HG02852 (cell line): ENCODE data around the gene ARTN.

ENCODE experiments used
- ATAC-seq: cut with Tn5 transposase; IDR thresholded peaks from one replicate; pipeline ENCODE4 v1.9.1; 2021; ENCODE audit warnings: mild to moderate bottlenecking, moderate library complexity; ENCODE audit not compliant: unreplicated experiment

The ARTN gene

GRCh38 chr1:43933386-43934100 lies at the start of gene ARTN:
TSS of gene ARTN (plus strand) at chr1:43933801. CDS start at chr1:43935657, 1,856 bp downstream.
- ATAC-seq, result no peak

GRCh38 chr1:43885279-43885801 lies 48.3 kb upstream of the ARTN start:
- ATAC-seq, result no peak

- no peak for ATAC-seq
These were observed 45.9 kb upstream of the ARTN start for GRCh38 chr1:43887748-43888147.

GRCh38 chr1:43890815-43891214 lies 42.8 kb upstream of the ARTN start:
- no peak for ATAC-seq

GRCh38 chr1:43893006-43893405 lies 40.6 kb upstream of the ARTN start:
- no peak for ATAC-seq

GRCh38 chr1:43898981-43899380 lies 34.6 kb upstream of the ARTN start:
- ATAC-seq, result no peak

- ATAC-seq, result no peak
These were observed 33.2 kb upstream of the ARTN start for GRCh38 chr1:43900386-43900785.

GRCh38 chr1:43901196-43901961 lies 32.2 kb upstream of the ARTN start:
- ATAC-seq, result no peak

GRCh38 chr1:43902058-43902831 lies 31.4 kb upstream of the ARTN start:
- ATAC-seq, result no peak

- no peak for ATAC-seq
These were observed 28.7 kb upstream of the ARTN start for GRCh38 chr1:43904660-43905551.

GRCh38 chr1:43908226-43908625 lies 25.4 kb upstream of the ARTN start:
- ATAC-seq, result no peak

- no peak for ATAC-seq
These were observed 24.7 kb upstream of the ARTN start for GRCh38 chr1:43908858-43909257.

- no peak for ATAC-seq
These were observed 23.3 kb upstream of the ARTN start for GRCh38 chr1:43910343-43910742.

GRCh38 chr1:43912607-43913006 lies 21.0 kb upstream of the ARTN start:
- no peak for ATAC-seq

- no peak for ATAC-seq
These were observed 20.5 kb upstream of the ARTN start for GRCh38 chr1:43913051-43913501.

GRCh38 chr1:43913666-43914360 lies 19.8 kb upstream of the ARTN start:
- ATAC-seq, result no peak

- ATAC-seq, result no peak
These were observed 18.8 kb upstream of the ARTN start for GRCh38 chr1:43914576-43915525.

GRCh38 chr1:43919906-43920305 lies 13.7 kb upstream of the ARTN start:
- ATAC-seq, result no peak

- ATAC-seq, result no peak
These were observed 12.6 kb upstream of the ARTN start for GRCh38 chr1:43921022-43921421.
